GM19099 (cell line): Measurements from ENCODE around the gene KCNJ10.

Experiments
- POLR2A ChIP-seq: IDR thresholded peaks from 3 replicates; pipeline ENCODE4 v1.6.1; 2011; ENCODE audit warnings: low read depth; ENCODE audit not compliant: insufficient read length; ENCODE audit errors: extremely low read depth

The KCNJ10 gene

GRCh38 chr1:160005070-160005469 lies 64.9 kb downstream of the KCNJ10 start:
- no peak for TF ChIP-seq POLR2A

GRCh38 chr1:160004425-160004824 lies 65.5 kb downstream of the KCNJ10 start:
- TF ChIP-seq POLR2A = no peak

- TF ChIP-seq POLR2A = no peak
These were observed 66.0 kb downstream of the KCNJ10 start for GRCh38 chr1:160004001-160004400.

- TF ChIP-seq POLR2A = no peak
These were observed 68.5 kb downstream of the KCNJ10 start for GRCh38 chr1:160001440-160001839.

GRCh38 chr1:159999204-159999603 lies 70.8 kb downstream of the KCNJ10 start:
- no peak for TF ChIP-seq POLR2A

- no peak for TF ChIP-seq POLR2A
These were observed 73.3 kb downstream of the KCNJ10 start for GRCh38 chr1:159996653-159997052.

GRCh38 chr1:159994896-159995295 lies 75.1 kb downstream of the KCNJ10 start:
- no peak for TF ChIP-seq POLR2A

GRCh38 chr1:159993911-159994310 lies 76.0 kb downstream of the KCNJ10 start:
- no peak for TF ChIP-seq POLR2A

- TF ChIP-seq POLR2A = no peak
These were observed 77.8 kb downstream of the KCNJ10 start for GRCh38 chr1:159992161-159992560.

GRCh38 chr1:159991513-159991912 lies 78.4 kb downstream of the KCNJ10 start:
- no peak for TF ChIP-seq POLR2A

- no peak for TF ChIP-seq POLR2A
These were observed 80.0 kb downstream of the KCNJ10 start for GRCh38 chr1:159990005-159990404.

GRCh38 chr1:159989581-159989980 lies 80.4 kb downstream of the KCNJ10 start:
- TF ChIP-seq POLR2A = no peak

GRCh38 chr1:159988006-159988405 lies 82.0 kb downstream of the KCNJ10 start:
- no peak for TF ChIP-seq POLR2A

- TF ChIP-seq POLR2A = no peak
These were observed 82.8 kb downstream of the KCNJ10 start for GRCh38 chr1:159987186-159987585.

- no peak for TF ChIP-seq POLR2A
These were observed 83.4 kb downstream of the KCNJ10 start for GRCh38 chr1:159986531-159986930.

- no peak for TF ChIP-seq POLR2A
These were observed 83.9 kb downstream of the KCNJ10 start for GRCh38 chr1:159986093-159986492.

GRCh38 chr1:159985473-159985872 lies 84.5 kb downstream of the KCNJ10 start:
- no peak for TF ChIP-seq POLR2A

GRCh38 chr1:159983681-159984080 lies 86.3 kb downstream of the KCNJ10 start:
- no peak for TF ChIP-seq POLR2A

GRCh38 chr1:159982280-159982679 lies 87.7 kb downstream of the KCNJ10 start:
- TF ChIP-seq POLR2A = no peak
